ENCODE results near the gene GIGYF1. TPM values are rescaled to one million over a fixed set of nuclear protein-coding genes. Genes with fewer than 3 reads are reported as not detected.

GIGYF1 gene
- total RNA-seq, 4 donors from 2014 or later: 17.7 to 44.0 (median 19.4) TPM

- ATAC-seq (ENCODE audit: low FRiP score) (no peak), DNase-seq (ENCODE audit: low spot score) (no peak)
- no peak for TF ChIP-seq CTCF (IDR thresholded peaks at IDR 0.05)
Measured at GRCh38 chr7:100679129-100679926, 14.7 kb downstream of the GIGYF1 start.

GRCh38 chr7:100678291-100678984 lies 15.6 kb downstream of the GIGYF1 start:
- no peak for TF ChIP-seq CTCF (IDR thresholded peaks at IDR 0.05)
- DNase-seq (ENCODE audit: low spot score) (no peak), ATAC-seq (ENCODE audit: low FRiP score) (no peak)

DNA sequence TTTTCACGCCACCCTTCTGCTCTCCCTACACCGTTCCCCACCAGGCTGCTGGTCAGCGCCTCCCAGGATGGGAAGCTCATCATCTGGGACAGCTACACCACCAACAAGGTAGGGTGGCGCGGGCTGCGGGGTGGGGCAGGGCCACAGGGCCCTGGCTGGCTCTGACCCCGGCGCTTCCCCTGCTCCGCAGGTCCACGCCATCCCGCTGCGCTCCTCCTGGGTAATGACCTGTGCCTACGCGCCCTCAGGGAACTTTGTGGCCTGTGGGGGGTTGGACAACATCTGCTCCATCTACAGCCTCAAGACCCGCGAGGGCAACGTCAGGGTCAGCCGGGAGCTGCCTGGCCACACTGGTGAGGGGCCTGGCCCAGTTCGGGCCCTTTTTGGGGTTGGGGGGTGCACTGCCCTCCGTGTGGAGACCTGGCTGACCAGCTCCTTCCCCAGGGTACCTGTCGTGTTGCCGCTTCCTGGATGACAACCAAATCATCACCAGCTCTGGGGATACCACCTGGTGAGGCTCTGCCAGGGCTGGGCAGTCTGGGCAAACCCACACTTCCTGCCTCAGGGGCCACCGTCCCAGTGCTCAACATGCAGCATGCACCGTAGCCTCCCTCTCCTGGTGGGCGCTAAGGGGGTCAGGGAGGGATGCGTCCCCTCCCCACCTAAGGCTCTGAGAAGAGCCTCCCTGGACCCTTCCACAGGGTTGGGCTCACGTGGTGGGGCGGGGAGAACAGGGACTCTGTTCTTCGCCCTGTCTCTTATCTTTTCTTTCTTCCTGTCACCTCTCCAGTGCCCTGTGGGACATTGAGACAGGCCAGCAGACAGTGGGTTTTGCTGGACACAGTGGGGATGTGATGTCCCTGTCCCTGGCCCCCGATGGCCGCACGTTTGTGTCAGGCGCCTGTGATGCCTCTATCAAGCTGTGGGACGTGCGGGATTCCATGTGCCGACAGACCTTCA lies 16.5 kb downstream of the GIGYF1 start:
- DNase-seq (ENCODE audit: low spot score) (no peak), ATAC-seq (ENCODE audit: low FRiP score) (no peak)
- no peak for TF ChIP-seq CTCF (IDR thresholded peaks at IDR 0.05)

DNA sequence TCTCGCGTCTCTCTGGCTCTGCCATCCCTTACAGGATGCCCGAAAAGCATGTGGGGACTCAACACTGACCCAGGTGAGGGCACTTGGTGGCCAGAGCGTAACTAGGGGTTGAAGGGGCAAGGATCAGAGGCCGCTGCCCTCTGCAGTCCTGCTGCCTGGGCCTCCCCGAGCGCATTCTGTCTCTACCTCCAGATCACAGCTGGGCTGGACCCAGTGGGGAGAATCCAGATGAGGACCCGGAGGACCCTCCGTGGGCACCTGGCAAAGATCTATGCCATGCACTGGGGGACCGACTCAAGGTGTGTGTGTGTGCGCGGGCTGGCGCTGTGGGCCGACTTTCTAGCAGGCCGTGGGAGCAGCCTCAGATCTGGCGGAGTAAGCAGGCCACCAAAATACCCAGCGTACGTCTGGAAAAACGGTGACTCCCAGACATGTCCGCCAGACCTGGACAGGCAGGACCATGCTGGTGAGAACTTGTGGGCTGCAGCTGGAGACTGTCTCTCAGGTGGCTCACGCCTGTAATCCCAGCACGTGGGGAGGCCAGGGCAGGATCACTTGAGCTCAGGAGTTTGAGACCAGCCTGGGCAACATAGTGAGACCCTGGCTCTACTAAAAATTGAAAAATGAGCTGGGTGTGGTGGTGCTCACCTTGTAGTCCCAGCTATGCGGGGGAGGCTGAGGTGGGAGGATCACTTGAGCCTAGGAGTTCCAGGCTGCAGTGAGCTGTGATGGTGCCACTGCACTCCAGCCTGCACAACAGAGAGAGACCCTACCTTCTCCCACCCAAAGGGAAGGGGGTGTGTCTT lies 17.3 kb downstream of the GIGYF1 start:
- no peak for ATAC-seq (ENCODE audit: low FRiP score)
- no peak for DNase-seq (ENCODE audit: low spot score)
- TF ChIP-seq CTCF (IDR thresholded peaks at IDR 0.05): no peak

- peak; percentile 27 for ATAC-seq (ENCODE audit: low FRiP score)
- TF ChIP-seq CTCF (IDR thresholded peaks at IDR 0.05): no peak
- no peak for DNase-seq (ENCODE audit: low spot score)
Measured at GRCh38 chr7:100675581-100676350, 18.3 kb downstream of the GIGYF1 start.
